ENCODE measurements around the gene NKPD1.

- TF ChIP-seq CTCF (IDR thresholded peaks at IDR 0.05) (no peak), POLR2A (IDR thresholded peaks at IDR 0.05) (no peak)
These were observed 35.0 kb upstream of the NKPD1 start for GRCh38 chr19:45195764-45196163.
